CD4-positive, alpha-beta memory T cell (primary cell): ENCODE data around the gene PPARA. TPM values are rescaled to one million over a fixed set of nuclear protein-coding genes. Genes with fewer than 3 reads are reported as not detected.

Experiments used
- CTCF ChIA-PET: fragments of 350-600 bp; sonication (Branson Sonifier 250); formaldehyde crosslinking; loops from one replicate; lab custom pipeline; 2021; ENCODE audit warnings: inconsistent platforms; ENCODE audit not compliant: partially characterized antibody; lab: Charles Lee
- POLR2A ChIA-PET: fragments of 350-600 bp; sonication (Branson Sonifier 250); formaldehyde crosslinking; loops from one replicate; lab custom pipeline; 2021; ENCODE audit not compliant: partially characterized antibody; lab: Charles Lee
- DNase-seq, 5 donors: peaks; one replicate each; pipeline versions ENCODE4 v3.0.0 to v3.0.0-alpha.2; 2020 to 2022; ENCODE audit warnings: mixed read lengths in 1 of 5
- H3K27ac ChIP-seq: one replicate; pipeline ENCODE4 v1.7.0; 2013; ENCODE audit warnings: low read depth, low read length
- H3K27me3 ChIP-seq: 2 replicates; pipeline ENCODE4 v1.7.0; 2013; ENCODE audit warnings: mild to moderate bottlenecking, low read length, moderate library complexity; ENCODE audit not compliant: insufficient read depth
- H3K36me3 ChIP-seq: 2 replicates; pipeline ENCODE4 v1.7.0; 2013; ENCODE audit warnings: mild to moderate bottlenecking, low read length, moderate library complexity; ENCODE audit not compliant: insufficient read depth
- H3K4me1 ChIP-seq: 2 replicates; pipeline ENCODE4 v1.7.0; 2013; ENCODE audit warnings: mild to moderate bottlenecking, low read length, moderate library complexity; ENCODE audit not compliant: insufficient read depth
- H3K4me3 ChIP-seq, 2 donors: one replicate each; pipeline ENCODE4 v1.7.0; 2013; ENCODE audit warnings: low read length in 2 of 2, mild to moderate bottlenecking in 1 of 2
- H3K9me3 ChIP-seq, 2 donors: one replicate each; pipeline ENCODE4 v1.7.0; 2013; ENCODE audit warnings: low read length in 2 of 2, control low read depth in 1 of 2; ENCODE audit not compliant: control insufficient read depth in 1 of 2
- H3K27ac Mint-ChIP-seq, 7 donors: one replicate each; pipeline ENCODE4 v1.8.0; 2020 to 2021; ENCODE audit warnings: mixed read lengths in 7 of 7, mild to moderate bottlenecking in 6 of 7, inconsistent platforms in 3 of 7, moderate library complexity in 3 of 7
- H3K27me3 Mint-ChIP-seq, 2 donors: one replicate each; pipeline ENCODE4 v1.8.0; 2020 to 2021; ENCODE audit warnings: mixed read lengths in 2 of 2
- H3K36me3 Mint-ChIP-seq, 2 donors: one replicate each; pipeline ENCODE4 v1.8.0; 2020 to 2021; ENCODE audit warnings: mixed read lengths in 2 of 2, inconsistent platforms in 1 of 2, mild to moderate bottlenecking in 1 of 2
- H3K4me1 Mint-ChIP-seq, 4 donors: one replicate each; pipeline ENCODE4 v1.8.0; 2020 to 2021; ENCODE audit warnings: mixed read lengths in 4 of 4, mild to moderate bottlenecking in 1 of 4
- H3K4me3 Mint-ChIP-seq, 8 donors: one replicate each; pipeline ENCODE4 v1.8.0; 2020 to 2021; ENCODE audit warnings: mixed read lengths in 8 of 8, mild to moderate bottlenecking in 7 of 8, moderate library complexity in 6 of 8, inconsistent platforms in 3 of 8
- H3K9me3 Mint-ChIP-seq, 8 donors: one replicate each; pipeline ENCODE4 v1.8.0; 2020 to 2021; ENCODE audit warnings: mixed read lengths in 8 of 8, mild to moderate bottlenecking in 5 of 8, inconsistent platforms in 3 of 8, moderate library complexity in 1 of 8
- intact Hi-C: fragments of 100-400 bp; cut with micrococcal nuclease; formaldehyde crosslinking; loops from one replicate; pipeline ENCODE4 v1.15.1; 2023
- polyA plus RNA-seq, 2 donors: library from polyadenylated mRNA; unstranded; fragments of 300-500 nt; fragmentation: Illumina TruSeq; gene quantifications; one replicate each; pipeline ENCODE4 v1.2.3, GENCODE V29; 2021
- total RNA-seq, 2 experiments: library from RNA; stranded (reverse); gene quantifications; one replicate each; pipeline ENCODE4 v1.2.3, GENCODE V29; 2021

Gene PPARA
- total and polyA plus RNA-seq, 4 experiments from 2014 or later = 0.91 to 23.2 (median 13.5) TPM

GRCh38 chr22:46115388-46115678, 35.0 kb upstream of the PPARA start:
- Histone ChIP-seq H3K27ac (no peak overlapping the region), H3K36me3 (no peaks in the 10 kb centered on the region), H3K4me1 (peaks cover 4% of the 10 kb centered on the region), H3K4me3 (no peak overlapping the region), H3K27me3 (no peaks in the 10 kb centered on the region), H3K9me3 (no peaks in the 10 kb centered on the region)
- CTCF ChIA-PET = interaction anchor here (1.0 to 10.8 kb wide), 5 partner anchors 78 to 120 kb away, joined by 3 to 236 read pairs (median 19); no protein-coding TSS in a partner anchor
- Mint-ChIP-seq H3K36me3 (peaks cover 0 to 2% of the 10 kb centered on the region in 2 donors), H3K27me3 (no peaks in the 10 kb centered on the region), H3K27ac (peak overlapping the region in 1 of 7 donors; percentile 11), H3K9me3 (no peaks in the 10 kb centered on the region), H3K4me1 (peaks cover 0 to 1% (median 0%) of the 10 kb centered on the region in 4 donors), H3K4me3 (no peak overlapping the region)
- POLR2A ChIA-PET = interaction anchor here (0.8 to 2.8 kb wide), 3 partner anchors 79 to 121 kb away, joined by 3 to 10 read pairs (median 4); no protein-coding TSS in a partner anchor
- intact Hi-C loops = loop anchor here (5.0 kb wide), 2 partner anchors 43 to 253 kb away; no protein-coding TSS in a partner anchor
- DNase-seq = no peak

- Mint-ChIP-seq H3K36me3 (peaks cover 0 to 2% of the 10 kb centered on the region in 2 donors), H3K4me1 (peaks cover 0 to 1% (median 0%) of the 10 kb centered on the region in 4 donors), H3K27ac (peak overlapping the region in 3 of 7 donors; percentile 24 to 85 (median 29)), H3K27me3 (no peaks in the 10 kb centered on the region), H3K4me3 (no peak overlapping the region), H3K9me3 (no peaks in the 10 kb centered on the region)
- Histone ChIP-seq H3K4me1 (peaks cover 4% of the 10 kb centered on the region), H3K27me3 (no peaks in the 10 kb centered on the region), H3K4me3 (no peak overlapping the region), H3K36me3 (no peaks in the 10 kb centered on the region), H3K9me3 (no peaks in the 10 kb centered on the region), H3K27ac (no peak overlapping the region)
- intact Hi-C loops = loop anchor here (1.0 to 5.0 kb wide), 6 partner anchors 44 to 254 kb away; no protein-coding TSS in a partner anchor
- no peak for DNase-seq
- ChIA-PET POLR2A (interaction anchor here (0.8 to 2.8 kb wide), 5 partner anchors 80 to 122 kb away, joined by 3 to 13 read pairs (median 9); no protein-coding TSS in a partner anchor), CTCF (interaction anchor here (1.0 to 10.8 kb wide), 7 partner anchors 79 to 121 kb away, joined by 3 to 236 read pairs (median 19); no protein-coding TSS in a partner anchor)
Measured at GRCh38 chr22:46115755-46116490, 34.4 kb upstream of the PPARA start.

GRCh38 chr22:46116491-46116958, 33.8 kb upstream of the PPARA start:
- DNase-seq = peak; percentile 74 to 83 (median 77)
- CTCF ChIA-PET = interaction anchor here (0.6 to 10.8 kb wide), 16 partner anchors 35 to 214 kb away, joined by 3 to 236 read pairs (median 5); partner anchors contain the start of gene GTSE1
- intact Hi-C loops = loop anchor here (1.0 to 5.0 kb wide), 6 partner anchors 44 to 254 kb away; no protein-coding TSS in a partner anchor
- peaks cover 4% of the 10 kb centered on the region for H3K4me1 ChIP-seq
- Mint-ChIP-seq H3K4me1 (peaks cover 0 to 1% (median 0%) of the 10 kb centered on the region in 4 donors), H3K27me3 (no peaks in the 10 kb centered on the region), H3K36me3 (peaks cover 0 to 2% of the 10 kb centered on the region in 2 donors), H3K9me3 (no peaks in the 10 kb centered on the region), H3K27ac (peak overlapping the region in 1 of 7 donors; percentile 29), H3K4me3 (no peak overlapping the region)
- H3K27ac ChIP-seq = no peak overlapping the region
- no peaks in the 10 kb centered on the region for H3K9me3 ChIP-seq
- H3K27me3 ChIP-seq = no peaks in the 10 kb centered on the region
- H3K36me3 ChIP-seq = no peaks in the 10 kb centered on the region
- POLR2A ChIA-PET = interaction anchor here (0.9 to 1.9 kb wide), 4 partner anchors 102 to 122 kb away, joined by 3 to 13 read pairs (median 6); no protein-coding TSS in a partner anchor
- H3K4me3 ChIP-seq = no peak overlapping the region

DNA sequence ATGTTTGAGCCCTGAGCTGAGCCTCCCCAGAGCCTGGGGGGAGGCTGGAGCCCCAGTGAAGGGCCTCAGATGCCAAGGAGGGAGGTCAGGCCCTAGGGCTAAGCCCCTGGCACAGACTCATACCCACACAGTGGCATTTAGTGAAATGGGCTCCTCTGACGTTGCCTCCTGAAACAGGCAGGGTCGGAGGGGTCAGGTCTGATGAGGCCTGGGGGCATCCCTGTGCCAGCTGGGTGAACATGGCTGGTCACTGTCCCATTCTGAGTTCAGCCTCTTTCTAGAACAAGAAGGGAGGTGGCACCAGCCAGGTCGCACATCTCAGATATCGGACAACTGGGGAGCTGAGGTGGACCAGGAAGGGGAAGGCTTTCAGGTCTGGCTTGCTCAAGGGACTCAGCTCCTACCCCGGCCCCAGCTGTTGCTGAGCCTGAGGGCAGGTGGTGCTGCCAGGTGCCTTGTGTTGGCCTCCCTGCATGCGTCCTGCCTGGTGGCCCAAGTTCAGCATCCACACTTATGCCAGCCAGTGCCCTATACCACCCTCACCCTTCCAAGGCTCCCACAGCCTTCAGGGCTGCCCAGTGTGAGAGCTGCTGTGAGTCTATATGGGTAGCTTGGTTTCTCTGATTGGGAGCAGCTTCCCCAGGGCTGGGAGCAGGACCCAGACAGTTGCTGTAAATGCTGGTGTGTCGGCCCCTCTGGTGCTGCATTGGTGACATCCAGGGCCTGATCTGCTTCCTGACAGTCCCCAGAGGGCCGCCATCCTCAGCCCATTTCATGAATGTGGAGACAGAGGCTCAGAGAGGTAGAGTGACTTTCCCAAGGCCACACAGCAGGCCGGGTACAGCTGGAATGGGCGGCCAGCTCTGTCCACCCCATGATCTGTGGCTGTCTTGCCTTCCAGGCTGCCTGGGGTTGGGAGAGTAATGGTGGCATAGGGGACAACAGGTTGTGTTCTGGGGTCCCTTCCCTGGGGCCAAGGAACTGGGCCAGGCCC, 32.8 kb upstream of the PPARA start:
- CTCF ChIA-PET = interaction anchor here (1.0 to 10.8 kb wide), 15 partner anchors 34 to 198 kb away, joined by 3 to 236 read pairs (median 5); partner anchors contain the start of gene GTSE1
- Mint-ChIP-seq H3K4me1 (peaks cover 0 to 1% (median 0%) of the 10 kb centered on the region in 4 donors), H3K9me3 (no peaks in the 10 kb centered on the region), H3K36me3 (peaks cover 0 to 2% of the 10 kb centered on the region in 2 donors), H3K27me3 (no peaks in the 10 kb centered on the region), H3K27ac (no peak overlapping the region), H3K4me3 (no peak overlapping the region)
- intact Hi-C loops = loop anchor here (5.0 kb wide), 2 partner anchors 45 to 255 kb away; no protein-coding TSS in a partner anchor
- no peaks in the 10 kb centered on the region for H3K36me3 ChIP-seq
- H3K9me3 ChIP-seq = no peaks in the 10 kb centered on the region
- peaks cover 4% of the 10 kb centered on the region for H3K4me1 ChIP-seq
- no peak overlapping the region for H3K27ac ChIP-seq
- POLR2A ChIA-PET = interaction anchor here (0.9 to 1.9 kb wide), 4 partner anchors 103 to 123 kb away, joined by 3 to 13 read pairs (median 6); no protein-coding TSS in a partner anchor
- no peaks in the 10 kb centered on the region for H3K27me3 ChIP-seq
- no peak for DNase-seq
- no peak overlapping the region for H3K4me3 ChIP-seq

DNA sequence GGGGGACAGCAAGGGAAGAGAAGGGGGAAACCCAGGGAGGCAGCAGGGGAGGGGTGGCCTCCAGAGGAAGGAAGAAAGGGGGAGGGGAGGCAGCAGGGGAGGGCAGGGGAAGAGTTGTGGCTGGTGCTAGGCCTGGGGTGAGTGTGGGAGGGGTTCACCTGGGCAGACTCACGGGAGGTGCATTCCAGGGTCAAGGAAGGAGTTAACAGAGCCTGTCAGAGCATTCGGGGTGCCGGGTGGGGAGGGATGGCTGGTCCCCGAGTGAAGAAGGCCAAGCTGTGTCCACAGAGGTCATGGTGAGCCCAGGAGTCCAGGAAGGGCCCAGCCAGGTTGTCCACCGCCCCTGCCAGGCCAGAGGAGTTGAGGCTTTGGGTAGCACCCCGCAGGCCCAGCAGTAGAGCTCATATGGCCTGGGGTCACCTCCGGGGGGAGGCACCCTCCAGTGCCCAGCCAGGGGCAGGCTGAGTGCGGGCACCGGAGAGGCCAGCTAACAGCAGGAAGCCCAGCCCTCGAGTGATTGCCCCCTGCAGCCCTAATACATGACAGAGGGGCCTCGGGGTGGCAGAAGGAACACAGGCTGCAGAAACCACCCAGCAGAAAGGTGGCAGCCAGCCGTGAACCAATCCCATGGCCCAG, 31.1 kb upstream of the PPARA start:
- Histone ChIP-seq H3K27ac (no peak overlapping the region), H3K27me3 (no peaks in the 10 kb centered on the region), H3K9me3 (no peaks in the 10 kb centered on the region), H3K4me1 (peaks cover 4% of the 10 kb centered on the region), H3K36me3 (no peaks in the 10 kb centered on the region), H3K4me3 (no peak overlapping the region)
- ChIA-PET CTCF (interaction anchor here (1.0 to 10.8 kb wide), 4 partner anchors 107 to 196 kb away, joined by 3 to 236 read pairs (median 3); no protein-coding TSS in a partner anchor), POLR2A (no interaction called here)
- Mint-ChIP-seq H3K27me3 (no peaks in the 10 kb centered on the region), H3K4me1 (peaks cover 0 to 1% (median 0%) of the 10 kb centered on the region in 4 donors), H3K9me3 (no peaks in the 10 kb centered on the region), H3K27ac (no peak overlapping the region), H3K36me3 (no peaks in the 10 kb centered on the region), H3K4me3 (no peak overlapping the region)
- no peak for DNase-seq
- intact Hi-C loops = loop anchor here (5.0 kb wide), 2 partner anchors 47 to 257 kb away; no protein-coding TSS in a partner anchor

DNA sequence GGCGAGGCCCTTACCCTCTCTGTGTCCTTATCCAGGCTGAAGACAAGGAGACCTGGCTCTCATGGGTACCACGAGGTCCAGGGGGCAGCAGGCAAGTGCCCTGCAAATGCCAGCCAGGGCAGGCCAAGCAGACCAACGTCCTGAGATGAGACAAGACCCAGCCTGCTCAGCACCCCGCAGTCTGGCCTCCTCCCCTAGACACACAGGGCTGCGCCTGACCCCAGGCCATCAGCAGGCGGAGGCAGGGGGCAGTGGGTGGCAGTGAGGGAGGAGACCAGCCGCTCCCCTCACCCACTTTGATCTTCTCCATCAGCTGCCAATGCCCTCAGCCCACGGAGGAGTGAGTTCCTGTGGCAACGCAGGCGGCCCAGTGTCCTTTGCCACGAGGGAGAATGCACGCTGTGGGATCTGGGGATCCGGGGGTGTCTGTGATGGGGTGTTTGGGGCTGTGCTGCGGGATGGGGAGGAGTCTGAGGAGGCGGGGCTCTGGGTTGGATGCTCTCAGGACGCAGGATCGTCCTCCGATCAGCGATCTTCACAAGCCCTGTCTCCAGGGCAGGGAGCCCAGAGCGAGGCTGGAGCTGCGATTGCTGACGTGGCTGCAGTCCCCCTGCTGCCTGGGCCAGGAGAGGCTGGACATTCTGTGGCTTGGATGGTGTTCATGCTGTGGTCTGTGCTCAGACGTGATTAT, 30.5 kb upstream of the PPARA start:
- no peak overlapping the region for H3K27ac Mint-ChIP-seq
- peaks cover 0 to 1% (median 0%) of the 10 kb centered on the region in 4 donors for H3K4me1 Mint-ChIP-seq
- no peaks in the 10 kb centered on the region for H3K9me3 Mint-ChIP-seq
- Histone ChIP-seq H3K27me3 (no peaks in the 10 kb centered on the region), H3K27ac (no peak overlapping the region), H3K4me3 (no peak overlapping the region), H3K36me3 (no peaks in the 10 kb centered on the region), H3K4me1 (peaks cover 4% of the 10 kb centered on the region), H3K9me3 (no peaks in the 10 kb centered on the region)
- H3K36me3 Mint-ChIP-seq = no peaks in the 10 kb centered on the region
- no peaks in the 10 kb centered on the region for H3K27me3 Mint-ChIP-seq
- no peak overlapping the region for H3K4me3 Mint-ChIP-seq
- no peak for DNase-seq
- intact Hi-C loops = loop anchor here (5.0 kb wide), 2 partner anchors 48 to 258 kb away; no protein-coding TSS in a partner anchor
- POLR2A ChIA-PET = no interaction called here
- CTCF ChIA-PET = interaction anchor here (1.0 to 10.8 kb wide), 6 partner anchors 107 to 248 kb away, joined by 3 to 236 read pairs (median 22); no protein-coding TSS in a partner anchor
